Fibroblast of gingiva (primary cell): ENCODE measurements around the gene DUSP1.

Source experiments
- DNase-seq: peaks from one replicate; pipeline ENCODE4 v3.0.0-alpha.2; 2011; ENCODE audit warnings: low read depth

Gene DUSP1

DNA sequence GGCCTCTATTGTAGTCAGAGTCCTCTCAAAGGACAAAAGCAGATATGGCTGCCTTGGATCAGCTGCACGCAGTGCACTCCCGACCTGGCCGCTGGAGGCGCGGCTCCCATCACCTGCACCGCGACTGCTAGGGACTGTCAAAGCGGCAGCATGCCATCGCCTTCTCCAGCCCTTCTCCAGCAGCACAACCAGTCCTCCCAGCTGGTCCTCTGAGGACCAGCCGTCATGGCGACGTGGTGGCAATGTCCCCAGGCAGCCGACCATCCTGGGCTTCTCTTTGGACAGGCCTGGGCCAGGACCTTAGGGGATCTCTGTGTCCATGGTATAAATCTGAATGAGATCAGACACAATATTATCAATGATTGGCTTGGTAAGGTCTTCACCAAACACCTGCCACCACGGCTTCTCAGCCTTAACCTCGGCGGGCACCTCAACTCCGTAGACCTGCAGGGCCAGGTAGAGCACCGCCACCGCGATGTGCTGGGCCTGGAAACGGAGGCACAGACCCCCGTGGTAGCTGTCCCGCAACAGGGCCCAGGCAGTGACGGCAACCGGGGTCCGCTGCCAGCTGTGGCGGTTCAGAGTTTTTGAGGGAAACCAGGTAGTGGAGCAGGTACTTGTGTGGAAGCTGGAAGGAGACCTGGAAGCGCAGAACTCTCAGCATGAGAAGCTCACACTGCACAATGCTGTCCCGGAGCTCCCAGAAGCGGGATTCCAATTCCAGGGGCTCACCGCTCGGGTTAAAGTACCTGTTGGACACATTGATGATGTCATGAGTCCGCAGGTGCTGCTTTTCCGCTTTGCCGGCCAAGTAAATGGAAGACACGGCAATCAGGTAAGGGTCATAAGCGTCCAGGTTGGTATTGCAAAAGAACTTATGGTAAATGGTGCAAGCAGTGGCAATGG, 8.5 kb downstream of the DUSP1 start:
- no peak for DNase-seq

DNA sequence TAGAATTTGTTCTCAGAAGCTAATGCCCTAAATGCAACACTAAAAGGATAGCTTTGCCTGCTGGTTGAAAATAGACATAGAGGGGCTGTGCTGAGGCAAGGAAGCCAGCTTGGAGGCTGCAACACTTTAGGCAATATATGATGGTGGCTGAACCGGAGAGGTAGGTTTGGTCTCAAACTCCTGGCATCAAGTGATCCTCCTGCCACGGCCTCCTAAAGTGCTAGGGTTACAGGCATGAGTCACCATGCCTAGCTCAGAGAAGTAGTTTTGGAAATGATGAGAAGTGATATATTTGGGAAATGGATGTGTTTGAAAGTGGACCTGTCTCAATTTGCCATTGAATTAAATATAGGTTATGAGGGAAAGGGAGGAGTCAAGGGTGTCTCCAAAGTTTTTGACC, 10.0 kb downstream of the DUSP1 start:
- no peak for DNase-seq

DNA sequence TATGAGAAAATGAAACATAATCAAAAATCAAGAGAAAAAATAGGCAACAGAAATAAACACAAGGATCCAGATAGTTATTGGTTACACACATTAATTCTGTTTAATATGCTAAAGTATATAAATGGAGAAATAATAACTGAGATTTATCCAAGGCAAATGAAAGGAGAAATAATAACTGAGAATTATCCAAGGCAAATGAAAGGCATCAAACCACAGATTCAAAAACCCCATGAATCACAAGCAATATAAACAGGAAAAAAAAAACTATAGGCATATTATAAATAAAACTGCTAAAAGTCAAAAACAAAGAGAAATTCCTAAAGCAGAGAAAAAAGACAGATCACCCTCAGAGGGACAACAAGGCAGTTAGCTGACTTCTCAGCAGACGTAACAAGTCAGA, 10.9 kb downstream of the DUSP1 start:
- DNase-seq: no peak

DNA sequence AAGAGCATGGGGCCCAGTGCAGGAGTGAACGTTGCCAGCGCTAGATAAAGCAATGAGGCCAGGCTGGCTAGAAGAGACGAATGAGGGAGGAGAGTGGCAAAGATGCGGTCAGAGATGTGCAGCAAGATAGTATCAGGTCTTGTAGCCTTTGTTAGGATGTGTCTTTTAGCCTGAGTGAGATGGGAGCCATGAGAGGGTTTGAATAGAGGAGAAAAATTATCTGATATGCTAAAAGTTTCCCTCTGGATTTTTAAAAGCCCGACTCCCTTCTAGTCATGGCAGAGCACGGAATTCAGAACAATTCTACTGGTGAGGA, 12.2 kb downstream of the DUSP1 start:
- no peak for DNase-seq

DNA sequence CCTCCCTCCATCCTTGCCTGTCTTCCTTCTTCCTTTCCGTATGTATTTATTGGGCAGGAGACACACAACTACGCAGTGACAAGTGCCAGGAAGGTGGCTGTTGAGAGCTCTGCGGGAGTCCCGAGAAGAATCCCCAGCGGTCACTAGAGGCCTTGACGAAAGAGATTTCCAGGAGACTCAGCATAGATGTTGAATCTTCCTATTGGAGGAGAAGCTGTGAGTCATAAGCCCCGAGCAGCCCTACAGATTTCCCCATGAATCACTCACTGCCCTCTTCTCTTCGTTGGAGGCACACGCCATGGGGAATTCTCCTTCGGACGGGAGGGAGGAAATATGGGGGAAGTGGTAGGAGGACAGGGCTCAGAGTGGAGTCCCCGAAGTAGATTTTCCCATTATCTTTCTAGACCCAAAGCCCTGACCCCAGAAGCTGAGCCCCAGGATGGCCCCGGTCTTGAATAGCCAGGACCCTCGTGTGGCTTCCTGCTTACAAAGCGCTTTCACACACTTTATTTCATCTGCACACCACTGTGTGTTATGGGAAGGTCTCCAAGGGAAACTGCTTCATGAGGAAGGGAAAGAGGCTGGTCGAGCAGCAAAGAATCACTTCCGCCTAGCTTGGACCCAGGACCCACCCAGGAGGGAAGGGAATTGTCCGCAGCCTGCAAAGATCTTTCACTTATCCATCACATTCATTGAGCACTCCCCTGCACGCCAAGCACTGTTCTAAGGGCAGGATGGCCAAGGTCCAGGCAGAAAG, 12.7 kb downstream of the DUSP1 start:
- DNase-seq: peak; percentile 83

DNA sequence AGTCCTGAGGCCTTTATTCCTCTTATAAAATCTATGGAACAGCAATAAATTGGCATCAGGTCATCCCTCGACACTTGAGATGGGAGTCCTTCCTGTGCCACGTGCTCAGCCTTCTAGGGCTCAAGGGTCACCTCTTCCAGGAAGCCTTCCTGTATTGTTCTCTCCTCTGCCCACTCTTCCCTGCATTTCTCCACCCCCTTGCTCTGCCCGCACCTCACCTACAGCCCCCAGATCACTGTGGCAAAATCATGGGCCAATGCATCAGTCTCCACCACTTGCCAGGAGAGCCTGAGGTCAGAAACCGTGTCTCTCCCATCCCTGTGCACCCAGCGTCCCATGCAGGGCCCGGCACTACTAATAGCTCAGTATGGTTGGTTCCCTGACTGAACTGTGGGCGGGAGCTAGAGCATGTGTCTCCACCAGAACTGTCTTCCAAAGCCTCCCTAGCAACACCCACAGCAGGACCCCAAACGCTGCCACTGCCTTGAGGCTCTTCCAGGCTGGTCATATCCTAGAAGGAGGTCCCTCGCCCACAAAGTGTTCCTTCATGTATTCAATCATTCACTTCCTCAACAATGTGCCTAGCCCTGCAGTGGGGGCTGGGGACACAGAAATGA, 13.5 kb downstream of the DUSP1 start:
- DNase-seq: no peak

DNA sequence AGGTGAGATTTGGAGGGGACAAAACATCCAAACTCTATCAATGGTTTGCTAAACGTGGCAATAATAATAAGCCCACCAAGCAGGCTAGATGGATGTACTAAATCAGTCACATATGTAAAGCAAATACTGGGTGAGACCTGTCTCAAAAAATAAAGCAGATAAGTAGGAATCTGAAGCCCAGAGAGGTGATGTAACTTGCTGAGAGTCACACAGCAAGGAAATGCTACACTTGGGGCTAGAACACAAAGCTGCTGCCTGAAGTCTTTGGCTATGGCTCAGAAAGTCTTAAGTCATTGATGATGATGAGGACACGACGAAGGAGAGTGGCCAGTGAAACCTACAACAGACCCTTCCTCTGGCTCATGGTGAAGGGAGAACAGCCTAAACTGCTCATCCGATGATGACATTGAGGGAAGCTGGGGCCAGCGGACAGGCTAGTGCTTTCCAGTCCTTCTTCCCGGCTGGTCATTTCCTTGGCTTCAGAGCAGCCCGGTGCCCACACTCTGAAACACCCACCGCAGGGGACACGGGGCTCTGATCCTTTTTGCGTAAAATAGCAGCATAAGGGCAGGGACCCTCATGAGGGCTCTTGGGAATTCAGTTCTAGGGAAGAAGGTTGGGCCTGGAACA, 14.1 kb downstream of the DUSP1 start:
- no peak for DNase-seq

DNA sequence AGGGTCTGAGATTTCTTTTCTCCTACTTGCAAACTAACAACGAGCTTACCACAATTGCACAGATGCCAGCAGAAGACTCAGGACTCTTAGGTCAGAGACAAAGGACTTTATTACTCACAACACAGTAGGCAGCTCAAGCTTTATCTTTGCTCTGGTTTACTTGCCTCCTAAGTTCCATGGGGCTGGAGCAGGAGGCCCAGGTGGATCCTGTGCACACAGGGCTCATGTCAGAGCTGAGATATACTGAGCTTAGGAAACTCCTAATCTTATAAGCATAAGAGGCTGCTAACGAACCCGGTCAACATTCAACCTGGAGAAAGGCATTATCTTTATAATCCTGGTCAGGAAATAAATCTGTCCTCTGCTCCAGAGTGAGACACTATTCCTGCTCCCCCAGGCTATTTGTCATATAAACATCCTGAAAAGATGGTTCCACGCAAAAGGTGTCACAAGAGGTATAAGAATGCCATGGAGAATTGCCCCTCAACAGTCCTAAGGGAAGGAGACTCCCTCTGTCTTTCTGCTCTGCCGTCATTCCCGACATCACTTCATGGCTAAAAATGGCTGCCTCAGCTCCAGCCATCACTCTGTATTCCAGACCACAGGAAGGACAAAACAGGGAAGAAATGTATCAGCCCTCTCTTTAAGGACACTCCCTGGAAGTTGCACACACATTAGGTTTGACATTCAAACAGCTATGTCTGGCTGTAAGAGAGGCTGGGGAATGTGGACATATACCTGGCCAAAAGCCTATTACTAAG, 16.2 kb downstream of the DUSP1 start:
- no peak for DNase-seq

DNA sequence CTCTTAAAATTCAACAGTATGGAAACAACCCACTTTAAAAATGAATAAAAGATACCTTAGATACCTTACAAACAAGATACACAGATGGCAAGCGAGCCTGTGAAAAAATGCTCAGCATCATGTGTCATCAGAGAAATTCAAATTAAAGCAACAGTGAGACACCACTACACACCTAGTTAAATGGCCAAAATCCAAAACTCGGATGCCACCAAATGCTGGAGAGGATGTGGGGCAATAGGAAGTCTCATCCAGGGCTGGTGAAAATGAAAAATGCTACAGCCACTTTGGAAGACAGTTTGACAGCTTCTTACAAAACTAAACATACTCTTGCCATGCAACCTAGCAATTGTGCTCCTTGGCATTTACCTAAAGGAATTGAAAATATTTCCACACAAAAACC, 17.9 kb downstream of the DUSP1 start:
- no peak for DNase-seq

DNA sequence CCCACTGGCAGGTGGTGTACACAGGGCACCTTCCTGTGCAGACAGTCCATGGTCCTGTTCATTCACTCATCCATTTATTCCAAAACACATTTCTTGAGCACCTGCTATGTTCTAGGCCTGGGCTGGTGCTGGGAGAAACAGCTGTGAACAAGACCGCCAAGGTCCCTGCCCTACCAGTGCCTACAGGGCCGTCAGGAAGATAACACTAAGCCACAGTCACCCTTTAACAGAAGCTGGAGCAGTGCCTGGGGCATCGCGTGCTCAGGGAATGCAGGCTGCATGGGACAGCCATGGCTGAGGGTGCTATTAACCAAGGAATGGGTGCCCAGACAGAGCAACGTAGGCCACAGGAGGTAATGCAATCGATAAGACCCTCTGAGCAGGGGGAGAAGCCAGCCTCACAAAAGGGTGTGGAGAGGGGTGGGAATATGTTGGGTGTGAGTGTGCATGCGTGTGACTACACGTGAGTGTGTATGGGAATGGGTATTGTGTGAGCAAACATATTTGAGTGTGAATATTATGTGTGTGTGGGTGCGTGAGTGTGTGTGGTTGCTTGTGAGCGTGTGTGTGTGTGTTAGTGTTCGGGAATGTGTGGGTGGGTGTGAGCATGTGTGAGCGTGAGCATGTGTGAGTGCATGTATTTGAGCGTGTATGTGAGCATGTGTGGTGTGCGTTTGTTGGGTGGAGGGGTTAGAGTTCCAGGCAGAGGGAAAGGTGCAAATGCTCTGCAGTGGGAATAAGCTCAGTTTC, 19.1 kb downstream of the DUSP1 start:
- no peak for DNase-seq

DNA sequence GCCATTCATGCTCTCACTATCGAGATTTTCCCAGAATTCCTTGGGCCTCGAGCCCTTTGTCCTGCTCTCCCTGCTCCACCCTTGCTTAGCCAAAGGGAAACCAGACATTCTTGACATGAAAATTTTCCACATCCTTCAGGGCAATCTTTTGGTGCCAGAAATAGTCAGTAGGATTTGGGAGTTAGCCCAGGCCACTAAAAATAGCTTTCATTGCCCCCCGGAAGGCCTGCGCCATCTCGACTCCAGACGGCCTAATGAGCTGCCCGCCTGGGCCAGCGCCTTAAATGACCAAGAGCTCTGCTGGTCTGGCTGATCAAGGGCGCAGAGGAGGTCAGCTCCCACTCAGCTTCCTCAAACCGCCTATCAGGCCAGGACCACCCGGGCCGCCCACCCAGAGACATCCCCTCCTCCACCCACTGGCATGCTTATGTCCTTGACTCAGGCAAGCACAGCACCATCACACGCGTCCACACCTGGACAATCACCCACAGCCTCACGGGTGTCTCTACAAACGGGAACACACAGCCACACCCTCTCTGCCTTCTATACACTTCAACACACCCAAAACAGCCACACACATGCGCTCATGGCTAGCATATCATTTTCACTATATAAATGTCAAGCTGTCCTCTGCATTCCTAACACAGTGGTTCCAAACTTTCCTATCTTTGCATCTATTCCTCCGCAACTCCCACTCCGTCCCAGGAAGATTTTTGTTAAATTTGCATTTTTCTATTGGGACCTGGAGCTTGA, 20.9 kb downstream of the DUSP1 start:
- peak; percentile 79 for DNase-seq

DNA sequence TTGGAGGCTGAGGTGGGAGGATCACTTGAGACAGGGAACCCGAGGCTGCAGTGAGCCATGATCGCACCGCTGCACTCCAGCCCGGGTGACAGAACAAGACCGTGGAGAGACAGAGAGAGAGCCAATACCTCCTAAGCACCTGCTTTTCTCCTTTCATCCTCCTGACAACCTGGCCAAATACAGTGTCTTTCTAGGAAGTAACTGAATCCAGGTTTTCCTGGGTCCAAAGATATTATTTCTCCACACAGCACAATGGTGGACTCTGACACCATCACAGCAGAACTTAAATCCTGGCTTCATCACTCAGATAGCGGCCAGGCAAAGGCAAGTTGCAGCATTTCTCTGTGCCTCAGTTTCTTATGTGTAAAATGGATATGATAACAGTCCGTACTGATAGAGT, 21.9 kb downstream of the DUSP1 start:
- DNase-seq: no peak

DNA sequence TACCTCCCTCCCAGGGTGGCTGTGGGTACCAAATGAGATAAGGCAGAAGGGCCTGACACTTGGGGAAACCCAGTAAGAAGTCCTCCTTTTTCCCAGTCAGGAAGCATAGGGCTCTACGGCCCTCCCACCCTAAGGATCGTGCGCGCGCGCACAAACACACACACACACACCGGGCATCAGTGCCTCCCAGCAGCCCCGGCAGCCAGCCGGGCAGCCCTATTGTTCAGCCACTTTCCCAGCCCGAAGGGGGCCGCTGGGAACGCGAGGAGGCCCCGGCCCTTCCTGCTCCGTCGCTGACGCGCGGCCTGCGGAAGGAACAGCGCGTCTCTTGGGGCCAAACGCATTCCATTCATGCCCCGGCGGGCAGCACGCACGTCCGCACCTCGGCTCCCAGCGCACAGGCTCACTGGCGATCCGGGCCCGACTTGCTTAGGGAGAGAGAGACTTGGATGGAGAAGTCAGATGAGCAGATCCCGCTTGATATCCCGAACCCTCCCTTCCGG, 22.6 kb downstream of the DUSP1 start:
- DNase-seq: no peak

DNA sequence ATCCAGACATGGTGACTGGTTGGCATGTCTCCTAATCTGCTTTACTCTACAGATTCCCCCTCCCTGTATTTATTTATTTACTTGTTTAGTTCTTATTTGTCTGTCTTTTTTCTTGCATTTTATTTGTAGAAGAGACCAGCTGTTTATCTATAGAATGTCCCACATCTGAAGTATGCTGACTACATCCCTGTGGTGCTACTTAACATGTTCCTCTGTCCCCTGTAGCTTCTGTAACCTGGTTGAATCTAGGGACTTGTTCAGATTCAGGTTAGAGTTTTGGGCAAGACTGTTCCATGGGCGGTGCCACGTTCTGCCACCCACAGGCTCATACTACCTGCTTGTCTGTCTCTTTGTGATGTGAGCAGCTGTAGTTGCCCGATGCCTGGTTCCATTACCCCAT, 23.5 kb downstream of the DUSP1 start:
- no peak for DNase-seq

DNA sequence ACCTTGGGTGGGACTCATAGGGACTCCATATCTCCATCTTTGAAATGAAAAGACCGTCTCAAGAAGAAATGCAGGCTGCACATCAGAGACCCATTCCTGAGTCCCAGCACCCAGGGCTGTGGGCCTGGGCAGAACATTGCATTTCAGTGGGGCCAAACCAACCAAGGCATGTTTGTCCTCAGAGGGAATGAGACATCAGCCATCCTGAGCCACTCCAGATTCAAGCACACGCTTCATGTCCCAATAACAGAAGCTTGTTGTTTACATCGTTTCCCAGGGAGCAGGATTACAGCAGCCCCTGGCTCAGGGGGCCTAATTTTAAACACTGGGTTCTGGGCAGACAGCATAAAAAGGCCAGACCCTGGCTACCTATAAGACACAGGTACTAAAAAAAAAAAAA, 24.3 kb downstream of the DUSP1 start:
- no peak for DNase-seq

DNA sequence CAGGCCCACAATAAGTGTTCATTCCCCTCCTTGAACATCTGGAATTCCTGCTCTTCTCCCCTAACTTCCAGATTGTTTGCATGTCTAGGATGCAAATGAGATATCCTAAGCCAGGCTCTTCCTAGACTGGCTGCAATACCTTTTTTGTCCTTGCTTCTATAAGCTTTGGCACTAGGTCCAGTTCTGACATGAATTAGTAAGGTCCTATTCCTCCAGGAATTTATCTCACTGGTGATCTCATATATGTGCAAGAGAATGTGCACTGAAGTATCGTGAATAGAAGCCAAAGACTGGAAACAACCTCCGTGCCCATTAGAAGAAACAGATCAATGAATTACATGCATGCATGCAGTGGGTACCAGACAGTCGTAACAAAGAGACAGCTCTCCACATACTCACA, 25.2 kb downstream of the DUSP1 start:
- no peak for DNase-seq

DNA sequence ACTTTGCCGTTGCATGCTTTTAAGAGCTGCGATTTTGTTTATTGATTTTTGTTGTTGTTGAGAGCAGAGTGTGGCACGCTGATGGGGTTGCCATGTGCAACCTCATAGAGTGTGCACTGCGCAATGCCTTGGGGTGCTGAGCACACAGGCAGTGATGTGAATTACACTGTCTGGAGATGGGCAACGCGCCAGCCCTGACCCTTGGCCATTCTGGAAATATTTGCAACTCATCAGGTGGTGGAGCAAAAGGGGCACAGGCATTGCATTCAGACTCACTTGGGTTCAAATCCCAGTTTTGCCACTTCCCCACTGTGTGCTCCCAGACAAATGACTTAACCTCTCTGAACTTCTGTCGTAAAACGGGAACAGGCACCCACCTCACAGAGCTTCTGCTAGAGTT, 25.6 kb downstream of the DUSP1 start:
- no peak for DNase-seq

DNA sequence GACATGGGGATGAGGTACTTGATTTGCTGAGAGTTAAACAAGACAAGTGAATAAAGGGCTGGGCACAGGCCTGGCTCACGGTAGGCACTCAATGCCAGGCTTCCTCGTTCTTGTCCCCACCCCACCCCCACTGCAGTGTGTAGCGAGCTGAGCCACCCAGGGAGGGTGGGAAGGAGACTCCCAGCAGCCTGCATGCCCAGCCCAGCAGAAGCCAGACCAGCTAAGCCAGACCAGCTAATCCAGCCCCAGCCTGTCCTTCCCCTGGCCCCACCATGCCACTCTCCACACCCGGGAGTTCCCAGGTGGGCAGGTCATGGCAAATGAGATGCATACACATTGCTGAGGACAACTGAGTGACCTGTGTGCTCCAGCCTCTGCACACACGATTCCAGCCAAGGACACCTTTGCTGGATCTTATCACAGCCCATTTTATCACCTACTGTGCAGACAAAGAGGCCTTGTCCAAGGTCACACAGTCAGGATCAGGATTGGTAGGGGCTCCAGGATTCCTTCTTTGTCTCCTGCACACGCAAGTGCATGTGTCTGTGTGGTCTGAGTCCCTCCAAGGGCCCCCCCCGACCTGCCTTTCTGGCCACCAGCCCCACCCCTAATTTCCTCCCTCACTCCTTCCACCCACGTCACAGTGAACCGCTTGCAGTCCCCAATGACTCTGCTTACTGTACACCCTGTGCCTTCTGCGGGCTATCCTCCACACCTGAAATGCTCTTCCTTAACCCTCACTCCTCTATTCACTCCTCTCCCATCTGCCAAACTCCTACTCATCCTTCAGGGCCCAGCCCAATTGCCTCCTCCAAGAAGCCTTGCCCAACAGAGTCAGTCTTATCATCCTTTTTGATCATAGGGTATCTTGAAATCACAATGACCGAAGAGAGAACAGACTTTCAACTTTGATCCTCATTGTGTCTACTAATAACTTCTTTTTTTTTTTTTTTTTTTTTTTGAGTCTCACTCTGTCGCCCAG, 26.6 kb downstream of the DUSP1 start:
- DNase-seq: no peak
